Spleen (tissue), 11 donors: ENCODE measurements around the gene HDAC9. TPM values are rescaled to one million over a fixed set of nuclear protein-coding genes. Genes with fewer than 3 reads are reported as not detected.

Source experiments
- DNase-seq: peaks from one replicate; pipeline ENCODE4 v3.0.0-alpha.2; 2020
- H3K27ac ChIP-seq, 8 donors: fragments of 200-600 bp; sonication (generic) in 7 of 8; 1 replicate in 4 of 8; 2 replicates in 4 of 8; pipeline versions ENCODE4 v1.5.0 to v1.8.0; 2016 to 2021; ENCODE audit warnings: inconsistent platforms in 4 of 8, mild to moderate bottlenecking in 4 of 8, moderate library complexity in 1 of 8
- H3K27me3 ChIP-seq, 7 donors: fragments of 200-600 bp; sonication (generic) in 6 of 7; replicated peaks in 1 of 7; 1 replicate in 4 of 7; 2 replicates in 3 of 7; pipeline versions ENCODE4 v1.5.0 to v1.8.0; 2016 to 2021; ENCODE audit warnings: inconsistent platforms in 3 of 7, mild to moderate bottlenecking in 1 of 7
- H3K36me3 ChIP-seq, 6 donors: fragments of 200-600 bp; sonication (generic) in 5 of 6; 1 replicate in 4 of 6; 2 replicates in 2 of 6; pipeline versions ENCODE4 v1.5.0 to v1.8.0; 2016 to 2021; ENCODE audit warnings: inconsistent platforms in 2 of 6
- H3K4me1 ChIP-seq, 6 donors: fragments of 200-600 bp; sonication (generic) in 5 of 6; 1 replicate in 3 of 6; 2 replicates in 3 of 6; pipeline versions ENCODE4 v1.5.0 to v1.8.0; 2016 to 2021; ENCODE audit warnings: inconsistent platforms in 3 of 6
- H3K4me3 ChIP-seq, 8 donors: fragments of 200-600 bp; sonication (generic) in 7 of 8; 1 replicate in 4 of 8; 2 replicates in 4 of 8; pipeline versions ENCODE4 v1.5.0 to v1.8.0; 2016 to 2021; ENCODE audit warnings: inconsistent platforms in 4 of 8, mild to moderate bottlenecking in 4 of 8, moderate library complexity in 2 of 8
- H3K9me3 ChIP-seq, 8 donors: fragments of 200-600 bp; sonication (generic) in 7 of 8; 1 replicate in 4 of 8; 2 replicates in 4 of 8; pipeline versions ENCODE4 v1.5.0 to v1.8.0; 2016 to 2021; ENCODE audit warnings: inconsistent platforms in 4 of 8
- POLR2A ChIP-seq, 3 donors: fragments of 450-650 bp; IDR thresholded peaks; one replicate each; pipeline ENCODE4 v1.5.1; 2017; ENCODE audit warnings: antibody characterized with exemption in 3 of 3, mild to moderate bottlenecking in 1 of 3
- POLR2AphosphoS5 ChIP-seq, 3 donors: sonication (generic); formaldehyde crosslinking; IDR thresholded peaks; one replicate each; pipeline ENCODE4 v1.5.1; 2017; ENCODE audit warnings: antibody characterized with exemption in 3 of 3
- WGBS, 5 donors: extraction: QIAGEN DNeasy Blood & Tissue Kit in 3 of 5; methylation state at CpG; one replicate each; pipeline versions ENCODE4 v1.1.5 to v1.1.7; 2013 to 2018; 5-methylcytosine and 5-hydroxymethylcytosine counted together
- intact Hi-C: fragments of 100-400 bp; cut with DNase I; formaldehyde crosslinking; loops from one replicate; pipeline ENCODE4 v1.15.0; 2023; ENCODE audit warnings: low total_unique reads
- polyA plus RNA-seq, 3 donors: library from polyadenylated mRNA; stranded (reverse); fragments of 200-250 nt; gene quantifications; one replicate each; pipeline ENCODE4 v1.2.1, GENCODE V29; 2013
- total RNA-seq, 7 donors: library from RNA; depleted of rRNA in 3 of 7; stranded (reverse); fragments of >200 nt in 3 of 7; fragmentation: NEBNext Ultra II Directional in 4 of 7; extraction: Animal tissue kit (Norgen Biotek cat#: 25700) in 4 of 7; gene quantifications; one replicate each; pipeline versions ENCODE4 v1.1.0 to v1.2.1, GENCODE V29; 2016 to 2021
- TF ChIP-seq, protein P1 (sequence below), 11 experiments: fragments of 200-600 bp in 7 of 11; fragments of 450-650 bp in 4 of 11; sonication (generic) in 4 of 11; IDR thresholded peaks in 8 of 11; conservative IDR thresholded peaks in 3 of 11; 1 replicate in 7 of 11; 2 replicates in 4 of 11; pipeline versions ENCODE4 v1.4.0 to v1.8.0; 2016 to 2021; ENCODE audit warnings: antibody characterized with exemption in 11 of 11, inconsistent platforms in 4 of 11, mild to moderate bottlenecking in 1 of 11
- donor health status: healthy with polysubstance abuse.
- donor health status: DM: no; HTN: no; CAD: no; lungs with moderate emphysema.
- donor health status: DM: no; HTN: no; CAD: no.
- donor health status: Bipolar disorder and iron deficiency.
- donor health status: healthy.
- donor health status: DM: no; HTN: no; CAD: no.
- donor health status: DM: yes; HTN: yes; CAD: no.

HDAC9 gene
- total and polyA plus RNA-seq, 10 donors = 15.9 to 100 (median 66.1) TPM

DNA sequence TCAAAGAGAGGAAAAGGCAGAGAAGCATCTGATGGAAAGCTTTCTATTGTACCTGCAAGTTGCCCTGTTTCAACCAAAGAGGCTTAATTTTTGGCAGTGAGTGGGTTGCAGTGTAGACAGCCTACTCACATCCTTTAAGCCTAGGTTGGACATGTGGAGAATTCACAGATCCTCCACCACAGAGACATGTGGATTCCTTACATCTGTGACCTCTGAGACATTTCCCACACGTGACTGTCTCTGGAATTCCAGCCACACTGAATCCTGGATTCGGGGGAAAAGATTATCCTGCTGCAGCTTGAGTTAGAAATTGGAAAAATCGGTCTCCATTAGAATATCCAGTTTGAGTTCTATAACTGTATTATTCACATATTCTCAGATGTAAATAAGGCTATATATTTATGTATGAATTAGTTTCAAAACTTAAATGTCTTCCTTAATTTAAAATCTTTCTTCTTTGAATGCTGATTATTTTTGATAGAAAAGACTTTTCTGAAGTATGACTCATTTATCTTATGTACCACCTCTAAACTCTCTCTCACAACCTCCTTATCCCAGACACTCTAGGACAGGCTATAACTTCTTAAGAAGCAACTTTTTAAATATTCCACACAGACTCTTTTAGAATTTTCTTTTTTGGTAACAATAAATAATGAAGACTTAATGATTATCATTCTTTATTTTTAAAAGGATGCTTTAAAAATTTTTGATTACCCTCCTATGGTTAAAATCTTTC, 498.6 kb downstream of the HDAC9 start:
- no peak overlapping the region for H3K27ac ChIP-seq
- peaks cover 0 to 7% (median 0%) of the 10 kb centered on the region in 8 donors for H3K9me3 ChIP-seq
- no peak for DNase-seq
- intact Hi-C loops = no loop called here
- H3K4me1 ChIP-seq = no peaks in the 10 kb centered on the region
- H3K4me3 ChIP-seq = no peak overlapping the region
- TF ChIP-seq POLR2AphosphoS5 (IDR thresholded peaks at IDR 0.05) (no peak), POLR2A (IDR thresholded peaks at IDR 0.05) (no peak)
- TF ChIP-seq, protein P1, sequence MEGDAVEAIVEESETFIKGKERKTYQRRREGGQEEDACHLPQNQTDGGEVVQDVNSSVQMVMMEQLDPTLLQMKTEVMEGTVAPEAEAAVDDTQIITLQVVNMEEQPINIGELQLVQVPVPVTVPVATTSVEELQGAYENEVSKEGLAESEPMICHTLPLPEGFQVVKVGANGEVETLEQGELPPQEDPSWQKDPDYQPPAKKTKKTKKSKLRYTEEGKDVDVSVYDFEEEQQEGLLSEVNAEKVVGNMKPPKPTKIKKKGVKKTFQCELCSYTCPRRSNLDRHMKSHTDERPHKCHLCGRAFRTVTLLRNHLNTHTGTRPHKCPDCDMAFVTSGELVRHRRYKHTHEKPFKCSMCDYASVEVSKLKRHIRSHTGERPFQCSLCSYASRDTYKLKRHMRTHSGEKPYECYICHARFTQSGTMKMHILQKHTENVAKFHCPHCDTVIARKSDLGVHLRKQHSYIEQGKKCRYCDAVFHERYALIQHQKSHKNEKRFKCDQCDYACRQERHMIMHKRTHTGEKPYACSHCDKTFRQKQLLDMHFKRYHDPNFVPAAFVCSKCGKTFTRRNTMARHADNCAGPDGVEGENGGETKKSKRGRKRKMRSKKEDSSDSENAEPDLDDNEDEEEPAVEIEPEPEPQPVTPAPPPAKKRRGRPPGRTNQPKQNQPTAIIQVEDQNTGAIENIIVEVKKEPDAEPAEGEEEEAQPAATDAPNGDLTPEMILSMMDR (IDR thresholded peaks at IDR 0.05 in 8 of 11, conservative IDR thresholded peaks at IDR 0.05 in 3 of 11) = no peak
- H3K27me3 ChIP-seq = no peaks in the 10 kb centered on the region
- H3K36me3 ChIP-seq = no peaks in the 10 kb centered on the region
- 65 to 82% (median 79%) methylated on average over 3 of the region's 3 CpGs for whole genome bisulfite sequencing, 5 donors

DNA sequence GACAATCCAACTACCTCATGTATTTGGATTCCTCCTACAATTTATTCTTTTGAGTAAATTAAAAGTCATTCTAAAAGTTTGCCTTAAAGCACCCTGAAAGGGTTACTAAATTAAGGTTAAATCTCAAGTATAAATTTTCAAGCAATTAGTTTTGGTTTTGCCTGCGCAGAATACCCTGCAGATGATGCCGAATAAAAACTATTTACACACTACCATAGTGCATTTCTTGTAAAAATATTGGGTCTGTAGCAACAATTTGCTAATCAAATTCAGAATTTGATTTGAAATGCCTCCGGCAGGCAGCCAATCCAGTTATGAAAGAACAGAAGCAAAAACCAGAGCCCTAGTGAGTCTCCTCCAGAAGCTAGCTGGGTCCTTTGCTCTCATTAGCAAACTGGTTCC, 499.7 kb downstream of the HDAC9 start:
- H3K36me3 ChIP-seq = no peaks in the 10 kb centered on the region
- 87 to 99% (median 95%) methylated on average over 3 of the region's 3 CpGs for WGBS, 5 donors
- no peaks in the 10 kb centered on the region for H3K27me3 ChIP-seq
- no peak for DNase-seq
- peaks cover 0 to 6% (median 0%) of the 10 kb centered on the region in 8 donors for H3K9me3 ChIP-seq
- no peak overlapping the region for H3K27ac ChIP-seq
- no peaks in the 10 kb centered on the region for H3K4me1 ChIP-seq
- no peak overlapping the region for H3K4me3 ChIP-seq
- TF ChIP-seq POLR2A (IDR thresholded peaks at IDR 0.05) (no peak), POLR2AphosphoS5 (IDR thresholded peaks at IDR 0.05) (no peak)
- TF ChIP-seq, protein P1 (IDR thresholded peaks at IDR 0.05 in 8 of 11, conservative IDR thresholded peaks at IDR 0.05 in 3 of 11) = no peak
- intact Hi-C loops = no loop called here

DNA sequence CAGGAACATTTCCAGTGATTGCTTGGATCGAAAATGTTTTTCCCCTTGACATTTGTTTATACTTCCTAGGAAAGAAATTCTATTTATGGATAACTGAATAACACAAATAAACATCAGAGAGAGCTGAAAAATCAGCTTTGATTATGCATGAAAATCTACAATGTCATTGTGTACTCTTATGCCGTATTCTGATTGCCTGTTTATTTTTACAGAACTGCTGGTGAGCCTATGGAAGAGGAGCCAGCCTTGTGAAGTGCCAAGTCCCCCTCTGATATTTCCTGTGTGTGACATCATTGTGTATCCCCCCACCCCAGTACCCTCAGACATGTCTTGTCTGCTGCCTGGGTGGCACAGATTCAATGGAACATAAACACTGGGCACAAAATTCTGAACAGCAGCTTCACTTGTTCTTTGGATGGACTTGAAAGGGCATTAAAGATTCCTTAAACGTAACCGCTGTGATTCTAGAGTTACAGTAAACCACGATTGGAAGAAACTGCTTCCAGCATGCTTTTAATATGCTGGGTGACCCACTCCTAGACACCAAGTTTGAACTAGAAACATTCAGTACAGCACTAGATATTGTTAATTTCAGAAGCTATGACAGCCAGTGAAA, 500.4 kb downstream of the HDAC9 start:
- Histone ChIP-seq H3K4me3 (no peak overlapping the region), H3K36me3 (no peaks in the 10 kb centered on the region), H3K27me3 (no peaks in the 10 kb centered on the region), H3K27ac (no peak overlapping the region), H3K4me1 (no peaks in the 10 kb centered on the region), H3K9me3 (no peaks in the 10 kb centered on the region)
- intact Hi-C loops = no loop called here
- TF ChIP-seq POLR2A (IDR thresholded peaks at IDR 0.05) (no peak), POLR2AphosphoS5 (IDR thresholded peaks at IDR 0.05) (no peak)
- TF ChIP-seq, protein P1 (IDR thresholded peaks at IDR 0.05 in 8 of 11, conservative IDR thresholded peaks at IDR 0.05 in 3 of 11) = no peak
- 80 to 89% (median 87%) methylated on average over 5 of the region's 5 CpGs for WGBS, 5 donors
- DNase-seq = no peak

DNA sequence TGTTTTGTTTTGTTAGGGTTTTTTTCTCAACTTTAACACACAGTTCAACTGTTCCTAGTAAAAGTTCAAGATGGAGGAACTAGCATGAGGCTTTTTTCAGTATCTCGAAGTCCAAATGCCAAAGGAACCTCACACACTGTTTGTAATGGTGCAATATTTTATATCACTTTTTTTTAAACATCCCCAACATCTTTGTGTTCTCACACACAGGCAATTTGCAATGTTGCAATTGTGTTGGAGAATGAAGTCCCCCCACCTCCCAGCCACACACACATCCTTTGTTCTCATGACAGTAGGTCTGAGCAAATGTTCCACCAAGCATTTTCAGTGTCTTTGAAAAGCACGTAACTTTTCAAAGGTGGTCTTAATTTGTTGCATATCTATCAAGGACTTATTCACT, 501.0 kb downstream of the HDAC9 start:
- no peak for DNase-seq
- no peak for TF ChIP-seq POLR2AphosphoS5 (IDR thresholded peaks at IDR 0.05)
- TF ChIP-seq, protein P1 (IDR thresholded peaks at IDR 0.05 in 8 of 11, conservative IDR thresholded peaks at IDR 0.05 in 3 of 11) = no peak
- TF ChIP-seq POLR2A (IDR thresholded peaks at IDR 0.05) = no peak
- no peaks in the 10 kb centered on the region for H3K36me3 ChIP-seq
- no peaks in the 10 kb centered on the region for H3K4me1 ChIP-seq
- no peaks in the 10 kb centered on the region for H3K27me3 ChIP-seq
- H3K9me3 ChIP-seq = no peaks in the 10 kb centered on the region
- no peak overlapping the region for H3K4me3 ChIP-seq
- H3K27ac ChIP-seq = no peak overlapping the region
- intact Hi-C loops = no loop called here
- WGBS, 5 donors = 83 to 94% (median 85%) methylated on average over 2 of the region's 2 CpGs
